ENCODE results near the gene EIF2D.

The EIF2D gene

GRCh38 chr1:206547104-206547503 is 65.2 kb downstream of the EIF2D start:
- no peak for DNase-seq (ENCODE audit: low spot score)

- DNase-seq (ENCODE audit: low spot score): no peak
These were observed 66.9 kb downstream of the EIF2D start for GRCh38 chr1:206545351-206545750.

- peak; percentile 91 for DNase-seq (ENCODE audit: low spot score)
These were observed 67.6 kb downstream of the EIF2D start for GRCh38 chr1:206544562-206545257.

All from AG20443 (cell line).